Suprapubic skin (tissue), 4 donors: ENCODE measurements around the gene GATAD2B.

Experiments used
- CTCF ChIP-seq, 2 donors: fragments of 200-600 bp in 1 of 2; fragments of 450-650 bp in 1 of 2; sonication (generic) in 1 of 2; IDR thresholded peaks; one replicate each; pipeline ENCODE4 v1.5.1; 2016 to 2019; ENCODE audit warnings: antibody characterized with exemption in 2 of 2, mild to moderate bottlenecking in 1 of 2, moderate library complexity in 1 of 2
- EP300 ChIP-seq: sonication (generic); formaldehyde crosslinking; IDR thresholded peaks from one replicate; pipeline ENCODE4 v1.6.1; 2017; ENCODE audit warnings: antibody characterized with exemption
- POLR2A ChIP-seq, 2 donors: fragments of 450-650 bp; IDR thresholded peaks; one replicate each; pipeline ENCODE4 v1.6.1; 2017; ENCODE audit warnings: antibody characterized with exemption in 2 of 2, mild to moderate bottlenecking in 2 of 2, moderate library complexity in 2 of 2
- POLR2AphosphoS5 ChIP-seq, 3 donors: sonication (generic); formaldehyde crosslinking; IDR thresholded peaks; one replicate each; pipeline ENCODE4 v1.6.1; 2017; ENCODE audit warnings: antibody characterized with exemption in 3 of 3

- TF ChIP-seq POLR2AphosphoS5 (IDR thresholded peaks at IDR 0.05) = no peak
- TF ChIP-seq EP300 = no peak
- TF ChIP-seq CTCF (IDR thresholded peaks at IDR 0.05) = no peak
- no peak for TF ChIP-seq POLR2A (IDR thresholded peaks at IDR 0.05)
Observed at GRCh38 chr1:153793973-153794615, 128.7 kb downstream of the GATAD2B start.
